NCI-H2107 treated with DMSO at 0.1 percent for 48 hours (cell line): Measurements from ENCODE around the gene SKAP1.
"Not testable (repeated sequence)": the region's sequence is repeated elsewhere in the genome, so short reads cannot be mapped to it uniquely, and the experiment has no call there.

Source experiments
- DNase-seq: peaks from one replicate; lab custom pipeline; 2025; ENCODE audit not compliant: unreplicated experiment; lab: John Stamatoyannopoulos, UW

SKAP1 gene

GRCh38 chr17:48416971-48417370 lies 13.0 kb downstream of the SKAP1 start:
- DNase-seq, result no peak

GRCh38 chr17:48413613-48414405 lies 16.2 kb downstream of the SKAP1 start:
- DNase-seq, result no peak

- DNase-seq, result no peak
These were observed 17.2 kb downstream of the SKAP1 start for GRCh38 chr17:48412841-48413240.

- DNase-seq, result not testable (repeated sequence)
These were observed 19.2 kb downstream of the SKAP1 start for GRCh38 chr17:48410821-48411220.

- DNase-seq, result no peak
These were observed 20.4 kb downstream of the SKAP1 start for GRCh38 chr17:48409607-48410006.

GRCh38 chr17:48406936-48407567 lies 23.0 kb downstream of the SKAP1 start:
- DNase-seq, result peak; percentile 9

- no peak for DNase-seq
These were observed 35.2 kb downstream of the SKAP1 start for GRCh38 chr17:48394821-48395220.

GRCh38 chr17:48393283-48393682 lies 36.7 kb downstream of the SKAP1 start:
- no peak for DNase-seq

GRCh38 chr17:48392857-48393256 lies 37.2 kb downstream of the SKAP1 start:
- no peak for DNase-seq

GRCh38 chr17:48391444-48391843 lies 38.6 kb downstream of the SKAP1 start:
- DNase-seq, result no peak

GRCh38 chr17:48389903-48390302 lies 40.1 kb downstream of the SKAP1 start:
- no peak for DNase-seq

- peak; percentile 18 for DNase-seq
These were observed 40.9 kb downstream of the SKAP1 start for GRCh38 chr17:48388955-48389743.

- no peak for DNase-seq
These were observed 43.2 kb downstream of the SKAP1 start for GRCh38 chr17:48386826-48387225.

- DNase-seq, result no peak
These were observed 44.7 kb downstream of the SKAP1 start for GRCh38 chr17:48385319-48385718.

GRCh38 chr17:48384164-48384563 lies 45.9 kb downstream of the SKAP1 start:
- no peak for DNase-seq

GRCh38 chr17:48382989-48383388 lies 47.0 kb downstream of the SKAP1 start:
- DNase-seq, result no peak

- no peak for DNase-seq
These were observed 51.2 kb downstream of the SKAP1 start for GRCh38 chr17:48378708-48379392.

- DNase-seq, result no peak
These were observed 51.8 kb downstream of the SKAP1 start for GRCh38 chr17:48378238-48378637.

- no peak for DNase-seq
These were observed 53.2 kb downstream of the SKAP1 start for GRCh38 chr17:48376682-48377325.

- no peak for DNase-seq
These were observed 54.7 kb downstream of the SKAP1 start for GRCh38 chr17:48375356-48375755.
